Activated CD4-positive, alpha-beta T cell treated with anti-CD3 and anti-CD28 coated beads, Interleukin-2, amount 50 U/mL, for 48 hours (primary cell): Measurements from ENCODE around the gene CLDN14.

Experiments
- DNase-seq, 2 experiments: peaks; one replicate each; pipeline ENCODE4 v3.0.0-alpha.2; 2020

Gene CLDN14

DNA sequence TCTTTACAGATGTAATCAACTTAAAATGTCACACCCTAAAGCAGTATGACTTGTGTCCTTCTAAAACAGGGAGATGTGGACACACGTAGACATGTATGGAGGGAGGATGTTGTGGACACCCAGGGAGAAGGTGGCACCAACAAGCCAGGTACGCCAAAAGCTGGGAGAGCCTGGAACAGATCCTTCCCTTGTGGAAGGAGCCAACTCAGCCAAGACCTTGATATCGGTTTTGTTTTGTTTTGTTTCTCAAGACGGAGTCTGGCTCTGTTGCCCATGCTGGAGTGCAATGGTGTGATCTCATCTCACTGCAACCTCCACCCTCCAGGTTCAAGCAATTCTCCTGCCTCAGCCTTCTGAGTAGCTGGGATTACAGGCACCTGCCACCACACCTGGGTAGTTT, 49.1 kb downstream of the CLDN14 start:
- DNase-seq, result no peak

DNA sequence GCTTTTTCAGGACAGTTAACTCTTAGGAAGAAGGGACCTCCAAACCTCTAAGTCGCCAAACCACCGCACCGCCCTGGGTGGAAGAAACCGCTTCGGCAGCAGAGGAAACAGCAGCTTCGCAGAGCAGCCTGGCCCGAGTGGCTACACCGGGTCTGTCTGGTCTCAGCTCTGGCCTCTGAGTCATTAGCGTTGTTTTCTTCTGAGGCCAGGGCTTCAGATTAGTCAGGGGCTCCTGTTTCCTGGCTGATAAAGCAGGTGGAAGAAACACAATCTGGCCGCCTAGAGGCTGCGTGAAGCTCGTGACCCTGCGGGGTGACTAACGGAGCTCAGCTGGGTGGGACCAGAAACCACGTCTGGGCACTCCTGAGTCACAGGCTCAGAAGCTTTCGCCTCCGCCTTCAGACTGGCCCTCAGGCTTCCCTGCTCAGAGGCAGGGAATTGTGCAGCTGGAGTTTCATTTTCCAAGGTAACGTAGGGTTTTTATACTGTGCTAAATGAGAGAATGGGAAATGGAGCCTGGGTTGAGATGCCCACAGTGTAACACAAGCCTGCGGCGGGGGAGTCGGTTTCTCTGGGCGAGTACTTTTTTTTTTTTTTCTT, 49.9 kb downstream of the CLDN14 start:
- DNase-seq, result peak; percentile 80 to 85

DNA sequence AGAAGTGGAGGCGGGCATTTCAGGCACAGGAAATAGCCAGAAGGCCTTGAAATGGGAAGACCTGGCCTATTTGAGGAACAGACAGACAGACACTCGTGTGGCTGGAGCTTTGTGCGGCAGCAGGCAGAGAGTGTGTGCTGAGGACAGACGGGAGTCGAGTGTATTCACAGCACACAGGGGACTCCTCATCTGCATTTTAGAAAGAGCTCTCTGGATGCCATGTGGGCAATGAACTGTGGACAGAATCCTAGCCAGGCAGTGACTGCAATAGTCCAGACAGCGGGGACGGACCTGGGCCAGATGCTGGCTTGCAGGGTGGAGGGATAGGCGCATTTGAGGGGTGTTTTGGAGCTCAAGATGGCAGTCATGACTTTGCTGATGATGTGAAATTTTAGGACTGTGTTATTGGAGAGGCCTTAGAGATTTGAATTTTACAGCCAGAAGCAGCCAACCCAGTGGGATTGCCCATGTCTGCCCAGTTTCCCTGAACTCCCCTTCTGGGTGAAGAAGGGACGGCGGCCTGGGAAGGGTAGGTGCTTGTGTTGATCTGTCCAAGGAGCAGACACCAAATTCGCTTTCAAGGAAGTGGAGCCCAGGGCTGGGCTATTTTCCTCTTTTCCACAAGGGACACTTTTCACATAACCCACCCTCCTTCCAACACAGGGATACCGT, 51.0 kb downstream of the CLDN14 start:
- DNase-seq, result no peak

GRCh38 chr21:36427502-36427901, 52.4 kb downstream of the CLDN14 start:
- DNase-seq, result no peak

DNA sequence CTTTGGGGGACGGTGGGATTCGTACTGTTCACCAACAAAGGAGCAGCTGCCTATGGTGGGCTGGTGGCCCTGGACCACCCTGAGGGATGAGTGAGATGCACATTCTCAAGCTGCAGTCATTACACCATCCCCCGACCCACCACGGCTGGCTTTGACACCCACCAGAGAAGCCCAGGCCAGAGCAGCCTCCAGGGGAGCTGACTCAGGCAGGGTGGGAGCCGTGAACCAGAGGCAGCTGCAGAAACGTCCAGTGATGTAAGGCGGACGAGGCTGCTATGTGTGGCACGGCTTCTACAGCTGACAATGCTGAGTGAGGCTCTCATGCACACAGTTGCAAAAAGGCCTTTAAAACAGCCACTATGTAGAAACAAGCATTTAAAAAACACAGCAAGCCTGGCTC, 54.6 kb downstream of the CLDN14 start:
- DNase-seq, result no peak

GRCh38 chr21:36424592-36424991, 55.3 kb downstream of the CLDN14 start:
- DNase-seq, result no peak

DNA sequence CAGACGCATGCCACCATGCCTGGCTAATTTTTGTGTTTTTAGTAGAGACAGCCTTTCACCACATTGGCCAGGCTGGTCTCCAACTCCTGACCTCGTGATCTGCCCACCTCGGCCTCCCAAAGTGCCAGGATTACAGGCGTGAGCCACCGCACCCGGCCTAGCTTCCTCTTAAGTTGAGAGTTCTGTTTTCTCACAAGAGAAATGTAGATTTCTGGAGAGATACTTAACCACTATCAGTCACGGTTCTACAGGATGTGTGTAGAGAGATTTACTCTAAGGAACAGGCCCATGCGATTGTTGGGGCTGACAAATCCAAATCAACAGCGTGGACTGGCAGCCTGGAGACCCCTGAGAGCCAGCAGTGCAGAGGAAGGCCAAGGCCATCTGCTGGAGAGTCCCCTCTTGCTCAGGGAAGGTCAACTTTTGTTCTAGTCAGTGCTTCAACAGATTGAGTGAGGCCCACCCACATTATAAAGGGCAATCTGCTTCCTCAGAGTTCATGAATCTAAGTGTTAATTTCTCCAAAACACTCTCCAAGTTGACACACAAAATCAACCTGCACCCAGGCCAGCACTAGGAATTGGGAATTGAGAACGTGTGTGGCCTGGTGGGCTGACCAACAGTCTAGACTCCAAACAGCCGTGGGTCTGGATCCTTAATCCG, 56.0 kb downstream of the CLDN14 start:
- no peak for DNase-seq

GRCh38 chr21:36422279-36423098, 57.4 kb downstream of the CLDN14 start:
- peak; percentile 47 to 63 for DNase-seq

- DNase-seq, result no peak
These were observed 59.2 kb downstream of the CLDN14 start for GRCh38 chr21:36420571-36421339.

- DNase-seq, result peak; percentile 52 to 57
These were observed 59.9 kb downstream of the CLDN14 start for GRCh38 chr21:36419996-36420395.

- DNase-seq, result no peak
These were observed 60.7 kb downstream of the CLDN14 start for GRCh38 chr21:36419241-36419640.

DNA sequence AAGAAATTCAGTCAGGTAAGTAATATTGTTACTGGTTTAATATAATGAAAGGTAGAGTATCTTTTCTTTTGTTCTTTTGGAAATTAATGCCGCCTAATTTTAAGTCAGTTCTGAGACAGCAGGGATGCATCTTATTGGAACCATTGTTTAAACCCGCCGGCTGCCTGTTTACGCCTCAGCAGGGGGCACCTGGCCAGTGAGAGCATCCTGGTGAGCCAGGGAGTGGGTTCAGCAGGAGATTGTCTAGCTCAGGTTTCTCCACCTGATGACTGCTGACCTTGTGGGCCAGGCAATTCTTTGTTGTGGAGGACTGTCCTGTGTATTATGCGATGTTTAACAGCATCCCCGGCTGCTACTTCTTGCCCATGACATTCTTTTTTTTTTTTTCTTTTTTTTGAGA, 64.5 kb downstream of the CLDN14 start:
- no peak for DNase-seq

GRCh38 chr21:36412916-36413315, 67.0 kb downstream of the CLDN14 start:
- DNase-seq, result no peak

GRCh38 chr21:36411301-36411700, 68.6 kb downstream of the CLDN14 start:
- no peak for DNase-seq
